GM20000 (cell line): ENCODE measurements around the gene MCIDAS.

Experiments used
- DNase-seq: peaks from one replicate; pipeline ENCODE4 v3.0.0; 2012; ENCODE audit warnings: low spot score
- TF ChIP-seq, protein P1 (sequence below): IDR thresholded peaks from 2 replicates; pipeline ENCODE4 v1.5.1; 2012; ENCODE audit warnings: mild to moderate bottlenecking, control low read depth; ENCODE audit errors: extremely low read depth, missing control alignments

Gene MCIDAS

DNA sequence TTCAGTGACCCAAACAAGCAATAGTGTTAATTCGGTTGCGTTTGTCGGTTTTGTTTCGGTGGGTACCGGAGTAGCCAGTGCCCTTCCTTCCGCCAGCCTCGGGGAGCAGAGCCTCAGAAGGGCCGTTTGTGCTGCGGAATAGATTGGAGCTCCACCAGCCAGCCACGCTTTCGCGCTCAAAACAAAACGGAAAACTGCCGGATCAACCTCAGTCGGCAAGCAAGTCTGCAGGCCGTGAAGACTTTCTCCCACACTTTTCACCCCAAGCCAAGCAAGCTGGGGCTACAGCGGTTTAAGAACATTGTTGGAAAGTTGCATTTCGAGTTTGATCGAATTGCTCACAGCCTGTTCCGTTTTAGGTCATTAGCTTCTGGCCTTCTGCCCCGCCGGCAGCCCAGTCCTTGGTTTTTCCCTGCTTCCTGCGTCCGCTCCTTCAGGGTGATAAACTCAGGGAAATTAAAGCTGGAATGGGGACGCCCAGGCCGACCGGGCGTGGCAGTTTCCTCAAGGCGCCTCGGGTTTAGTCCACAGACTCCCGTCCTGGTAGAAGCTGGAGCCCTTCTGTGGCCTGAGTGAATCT, 7.1 kb upstream of the MCIDAS start:
- DNase-seq, result no peak
- TF ChIP-seq, protein P1, sequence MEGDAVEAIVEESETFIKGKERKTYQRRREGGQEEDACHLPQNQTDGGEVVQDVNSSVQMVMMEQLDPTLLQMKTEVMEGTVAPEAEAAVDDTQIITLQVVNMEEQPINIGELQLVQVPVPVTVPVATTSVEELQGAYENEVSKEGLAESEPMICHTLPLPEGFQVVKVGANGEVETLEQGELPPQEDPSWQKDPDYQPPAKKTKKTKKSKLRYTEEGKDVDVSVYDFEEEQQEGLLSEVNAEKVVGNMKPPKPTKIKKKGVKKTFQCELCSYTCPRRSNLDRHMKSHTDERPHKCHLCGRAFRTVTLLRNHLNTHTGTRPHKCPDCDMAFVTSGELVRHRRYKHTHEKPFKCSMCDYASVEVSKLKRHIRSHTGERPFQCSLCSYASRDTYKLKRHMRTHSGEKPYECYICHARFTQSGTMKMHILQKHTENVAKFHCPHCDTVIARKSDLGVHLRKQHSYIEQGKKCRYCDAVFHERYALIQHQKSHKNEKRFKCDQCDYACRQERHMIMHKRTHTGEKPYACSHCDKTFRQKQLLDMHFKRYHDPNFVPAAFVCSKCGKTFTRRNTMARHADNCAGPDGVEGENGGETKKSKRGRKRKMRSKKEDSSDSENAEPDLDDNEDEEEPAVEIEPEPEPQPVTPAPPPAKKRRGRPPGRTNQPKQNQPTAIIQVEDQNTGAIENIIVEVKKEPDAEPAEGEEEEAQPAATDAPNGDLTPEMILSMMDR, result no peak

DNA sequence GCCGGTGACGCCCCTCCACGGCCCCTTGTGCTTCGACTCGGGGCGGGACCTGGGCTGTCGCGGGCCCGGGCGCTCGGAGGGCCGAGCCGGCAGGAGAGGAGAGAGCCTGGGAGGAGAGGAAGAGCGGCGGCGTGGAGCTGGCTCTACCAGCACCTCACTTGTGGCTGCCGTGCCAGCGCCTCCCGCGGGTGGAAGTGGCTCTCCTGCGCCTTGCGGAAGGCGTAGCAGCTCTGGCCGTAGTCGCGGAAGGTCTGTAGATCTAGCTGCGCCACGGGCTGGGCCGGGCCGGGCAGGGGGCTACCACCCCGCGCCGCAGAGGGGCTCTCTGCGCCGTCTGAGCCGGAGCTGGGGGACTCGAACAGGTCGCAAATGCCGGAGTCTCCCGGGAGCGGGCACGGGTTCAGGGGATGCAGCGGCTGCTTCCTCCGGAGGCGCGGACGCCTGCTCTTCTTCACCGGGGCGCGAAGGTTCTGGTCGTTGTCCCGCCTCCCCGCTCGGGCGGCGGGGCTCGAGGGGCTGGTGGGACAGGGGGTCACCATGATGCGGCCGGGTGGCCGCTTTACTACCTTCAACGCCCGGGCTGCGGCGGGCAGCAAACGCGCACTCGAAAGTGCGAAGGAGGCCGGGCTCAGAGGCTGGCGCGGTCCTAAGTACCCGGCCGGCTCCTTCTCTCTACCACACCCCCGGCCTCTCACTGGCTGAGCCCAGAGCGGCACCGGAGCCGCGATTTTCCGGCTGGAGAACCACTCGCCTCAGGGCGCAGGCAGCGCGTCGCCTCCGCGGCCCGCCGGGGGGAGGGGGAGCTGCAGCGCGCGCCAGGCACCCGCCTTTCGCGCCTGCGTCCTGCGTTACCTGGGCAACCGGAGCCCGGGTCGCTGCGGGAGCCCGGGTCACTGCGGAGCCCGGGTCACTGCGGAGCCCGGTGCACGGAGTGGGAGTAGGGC, 6.1 kb upstream of the MCIDAS start, which contains the start of gene CCNO:
Gene CCNO, minus strand, starts transcription at position 624 of the 944 bp plus-strand sequence. Its CDS starts 85 bp downstream, at position 539.
- TF ChIP-seq, protein P1, result no peak

DNA sequence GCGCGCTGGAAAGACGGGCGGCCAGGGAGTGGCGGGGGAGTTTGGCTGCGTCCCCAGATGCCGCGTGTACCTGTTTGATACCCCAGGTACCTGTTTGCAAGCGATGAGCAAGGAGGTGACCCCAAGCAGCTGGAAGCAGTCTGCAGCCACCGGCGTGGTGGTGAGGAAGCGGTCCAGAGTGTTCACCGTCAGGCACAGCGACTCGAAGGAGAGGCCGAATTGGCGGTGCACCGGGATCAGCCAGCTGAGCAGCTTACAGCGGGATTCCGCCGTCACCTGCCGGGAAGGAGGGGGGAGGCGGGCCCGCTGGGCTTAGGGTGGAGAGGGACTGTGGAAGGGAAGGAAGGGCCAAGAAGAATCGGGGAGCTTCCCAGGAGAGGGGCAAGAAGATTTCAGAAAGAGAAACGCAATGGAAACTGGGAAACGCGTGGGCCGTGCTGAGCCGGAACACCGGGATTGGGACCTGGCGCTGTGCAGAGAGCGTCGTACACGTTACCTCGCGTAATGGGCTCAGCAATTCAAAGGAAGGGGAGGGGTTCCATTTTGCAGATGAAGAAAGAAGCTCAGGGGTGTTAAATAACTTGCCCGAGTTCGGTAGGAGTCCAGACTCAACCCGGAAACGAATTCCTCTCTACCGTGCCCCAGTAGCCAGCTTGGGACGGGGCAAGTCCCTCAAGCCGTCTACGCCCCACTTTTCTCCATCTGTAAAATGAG, 5.3 kb upstream of the MCIDAS start:
- peak; percentile 32 for DNase-seq
- TF ChIP-seq, protein P1, result no peak

More for the DNA sequence above, 6.1 kb upstream of the MCIDAS start, which contains the start of gene CCNO:
- peak; percentile 70 for DNase-seq

DNA sequence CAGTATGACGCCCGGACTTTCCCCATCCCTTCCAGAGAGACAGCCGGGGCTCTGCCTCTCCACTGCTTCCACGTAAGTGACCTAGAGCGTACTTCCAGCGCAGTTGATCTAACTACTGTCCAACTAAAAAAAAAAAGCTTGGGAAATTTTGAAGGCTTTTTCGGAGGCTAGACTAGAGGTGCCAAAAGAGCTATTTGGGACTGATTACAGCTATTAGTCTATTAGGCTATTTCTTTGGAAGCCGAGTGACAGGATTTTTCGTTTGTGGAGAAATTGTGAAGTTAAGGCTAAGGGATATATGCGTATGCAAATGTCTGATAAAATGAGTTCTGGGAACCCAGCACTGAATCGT, 4.8 kb upstream of the MCIDAS start:
- DNase-seq, result no peak
- TF ChIP-seq, protein P1, result no peak

DNA sequence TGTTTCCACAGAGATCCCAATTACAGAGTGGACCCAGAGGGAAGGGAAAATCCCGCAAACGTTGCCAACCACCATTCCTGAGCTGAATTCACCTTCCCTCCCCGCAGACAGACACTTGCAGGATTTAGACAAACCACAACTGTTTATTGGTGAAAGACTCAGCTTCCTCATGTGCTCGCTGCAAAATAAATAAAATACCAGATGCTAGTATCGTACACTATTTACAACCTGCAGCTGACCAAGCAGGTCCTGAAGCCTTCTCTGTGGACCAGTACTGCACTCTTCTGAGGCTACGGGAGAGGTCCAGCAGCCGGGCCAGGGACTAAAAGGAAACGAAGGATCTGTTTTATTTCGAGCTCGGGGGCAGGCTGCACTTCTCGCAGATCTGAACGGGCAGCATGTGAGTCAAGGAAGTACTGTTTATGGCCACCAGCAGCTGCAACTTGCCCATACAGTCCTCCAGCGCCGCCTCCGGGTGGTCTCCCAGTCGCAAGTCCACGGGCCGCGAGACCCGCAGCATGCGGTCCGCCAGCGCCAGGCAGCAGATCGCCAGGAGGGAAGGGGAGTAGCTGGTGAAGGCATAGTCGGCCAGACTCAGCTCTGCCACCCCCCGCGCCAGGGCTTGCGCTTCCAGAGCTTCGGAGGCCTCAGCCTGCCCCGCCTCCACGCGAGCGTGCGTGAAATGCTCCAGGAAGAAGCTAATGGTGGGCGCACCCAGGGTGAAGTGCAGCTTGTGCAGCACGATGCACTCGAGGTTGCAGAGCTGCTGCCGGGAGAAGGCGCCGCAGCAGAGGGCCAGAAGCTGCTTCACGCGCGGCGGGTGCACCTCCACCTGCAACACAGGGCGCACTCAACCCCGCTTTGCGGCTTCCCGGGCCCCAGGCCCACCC, 4.2 kb upstream of the MCIDAS start:
- TF ChIP-seq, protein P1, result no peak
- peak; percentile 45 for DNase-seq

DNA sequence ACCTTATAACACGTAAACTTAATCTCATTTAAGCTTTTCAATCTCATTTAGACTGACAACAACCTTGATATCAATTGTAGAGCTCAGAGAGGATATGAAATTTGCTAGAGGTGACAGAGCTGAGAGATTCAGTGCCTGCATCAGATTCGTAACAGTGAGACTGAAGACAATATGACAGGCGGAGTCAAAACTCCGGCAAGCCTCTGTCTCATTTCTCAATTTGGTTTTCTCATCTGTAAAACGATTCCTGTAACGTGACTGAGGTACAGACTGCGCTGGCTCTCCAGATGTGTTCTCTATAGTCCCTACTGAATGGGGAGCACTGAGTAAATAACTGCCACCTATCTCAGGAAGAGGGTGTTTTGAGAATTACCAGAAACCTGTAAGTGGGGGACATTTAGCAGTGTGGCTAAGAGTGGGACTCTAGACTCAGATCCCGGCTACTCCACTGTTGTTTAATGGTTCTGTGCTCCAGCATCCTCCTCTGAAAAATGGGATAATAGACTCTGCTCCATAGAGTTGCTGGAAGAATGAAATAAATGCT, 3.0 kb upstream of the MCIDAS start:
- peak; percentile 32 for DNase-seq
- TF ChIP-seq, protein P1, result no peak
